ENCODE data around the gene ADSS2.

DNA sequence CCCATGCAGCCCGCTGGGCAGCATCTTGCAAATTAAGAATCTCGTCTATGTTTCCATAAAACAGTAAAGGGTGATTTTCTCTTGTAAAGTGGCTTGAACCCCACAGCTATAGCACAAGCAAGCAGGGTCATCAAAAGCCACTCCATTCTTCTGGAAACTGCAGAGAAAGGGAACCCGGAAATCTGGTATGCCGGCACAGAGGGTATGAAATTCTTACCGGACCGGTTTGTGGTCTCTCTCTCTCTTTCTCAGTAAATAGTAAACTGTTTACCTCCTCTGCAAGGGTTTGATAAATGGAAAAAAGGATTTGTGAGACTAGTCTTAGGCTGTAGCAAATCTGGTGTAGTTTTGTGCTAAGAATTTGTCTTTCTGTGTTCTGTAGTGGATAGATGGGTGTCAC lies 2.7 kb upstream of the ADSS2 start:
- TF ChIP-seq EZH2phosphoT487 (IDR thresholded peaks at IDR 0.05; ENCODE audit: unreplicated experiment): no peak
- TF ChIP-seq, protein P1, sequence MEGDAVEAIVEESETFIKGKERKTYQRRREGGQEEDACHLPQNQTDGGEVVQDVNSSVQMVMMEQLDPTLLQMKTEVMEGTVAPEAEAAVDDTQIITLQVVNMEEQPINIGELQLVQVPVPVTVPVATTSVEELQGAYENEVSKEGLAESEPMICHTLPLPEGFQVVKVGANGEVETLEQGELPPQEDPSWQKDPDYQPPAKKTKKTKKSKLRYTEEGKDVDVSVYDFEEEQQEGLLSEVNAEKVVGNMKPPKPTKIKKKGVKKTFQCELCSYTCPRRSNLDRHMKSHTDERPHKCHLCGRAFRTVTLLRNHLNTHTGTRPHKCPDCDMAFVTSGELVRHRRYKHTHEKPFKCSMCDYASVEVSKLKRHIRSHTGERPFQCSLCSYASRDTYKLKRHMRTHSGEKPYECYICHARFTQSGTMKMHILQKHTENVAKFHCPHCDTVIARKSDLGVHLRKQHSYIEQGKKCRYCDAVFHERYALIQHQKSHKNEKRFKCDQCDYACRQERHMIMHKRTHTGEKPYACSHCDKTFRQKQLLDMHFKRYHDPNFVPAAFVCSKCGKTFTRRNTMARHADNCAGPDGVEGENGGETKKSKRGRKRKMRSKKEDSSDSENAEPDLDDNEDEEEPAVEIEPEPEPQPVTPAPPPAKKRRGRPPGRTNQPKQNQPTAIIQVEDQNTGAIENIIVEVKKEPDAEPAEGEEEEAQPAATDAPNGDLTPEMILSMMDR (conservative IDR thresholded peaks at IDR 0.05; ENCODE audit: low read depth in 2 of 2): no peak
- TF ChIP-seq EZH2 (IDR thresholded peaks at IDR 0.05; ENCODE audit: low read depth, unreplicated experiment): no peak
- TF ChIP-seq, protein P2, sequence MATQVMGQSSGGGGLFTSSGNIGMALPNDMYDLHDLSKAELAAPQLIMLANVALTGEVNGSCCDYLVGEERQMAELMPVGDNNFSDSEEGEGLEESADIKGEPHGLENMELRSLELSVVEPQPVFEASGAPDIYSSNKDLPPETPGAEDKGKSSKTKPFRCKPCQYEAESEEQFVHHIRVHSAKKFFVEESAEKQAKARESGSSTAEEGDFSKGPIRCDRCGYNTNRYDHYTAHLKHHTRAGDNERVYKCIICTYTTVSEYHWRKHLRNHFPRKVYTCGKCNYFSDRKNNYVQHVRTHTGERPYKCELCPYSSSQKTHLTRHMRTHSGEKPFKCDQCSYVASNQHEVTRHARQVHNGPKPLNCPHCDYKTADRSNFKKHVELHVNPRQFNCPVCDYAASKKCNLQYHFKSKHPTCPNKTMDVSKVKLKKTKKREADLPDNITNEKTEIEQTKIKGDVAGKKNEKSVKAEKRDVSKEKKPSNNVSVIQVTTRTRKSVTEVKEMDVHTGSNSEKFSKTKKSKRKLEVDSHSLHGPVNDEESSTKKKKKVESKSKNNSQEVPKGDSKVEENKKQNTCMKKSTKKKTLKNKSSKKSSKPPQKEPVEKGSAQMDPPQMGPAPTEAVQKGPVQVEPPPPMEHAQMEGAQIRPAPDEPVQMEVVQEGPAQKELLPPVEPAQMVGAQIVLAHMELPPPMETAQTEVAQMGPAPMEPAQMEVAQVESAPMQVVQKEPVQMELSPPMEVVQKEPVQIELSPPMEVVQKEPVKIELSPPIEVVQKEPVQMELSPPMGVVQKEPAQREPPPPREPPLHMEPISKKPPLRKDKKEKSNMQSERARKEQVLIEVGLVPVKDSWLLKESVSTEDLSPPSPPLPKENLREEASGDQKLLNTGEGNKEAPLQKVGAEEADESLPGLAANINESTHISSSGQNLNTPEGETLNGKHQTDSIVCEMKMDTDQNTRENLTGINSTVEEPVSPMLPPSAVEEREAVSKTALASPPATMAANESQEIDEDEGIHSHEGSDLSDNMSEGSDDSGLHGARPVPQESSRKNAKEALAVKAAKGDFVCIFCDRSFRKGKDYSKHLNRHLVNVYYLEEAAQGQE (IDR thresholded peaks at IDR 0.05; ENCODE audit: unreplicated experiment): no peak
- TF ChIP-seq POLR2AphosphoS5 (IDR thresholded peaks at IDR 0.05; ENCODE audit: low read depth): no peak
- TF ChIP-seq JUNB (IDR thresholded peaks at IDR 0.05; ENCODE audit: unreplicated experiment): no peak
- no peak for TF ChIP-seq CREB1 (CRISPR knock-in tag; IDR thresholded peaks at IDR 0.05; ENCODE audit: low read depth)

Data from GM23338 (cell line).